Coronary artery (tissue), 2 donors: ENCODE data around the gene ZBTB48.
A peak's percentile ranks its signal among the peaks of the same experiment; 100 is the strongest.

Experiments
- DNase-seq: peaks from one replicate; pipeline ENCODE4 v3.0.0-alpha.2; 2017; ENCODE audit warnings: low spot score
- H3K27ac ChIP-seq, 2 donors: fragments of 200-600 bp; sonication (generic); one replicate each; pipeline ENCODE4 v1.5.1; 2016 to 2019
- H3K4me3 ChIP-seq: fragments of 200-600 bp; sonication (generic); 2 replicates; pipeline ENCODE4 v1.5.1; 2016; ENCODE audit warnings: mild to moderate bottlenecking, moderate library complexity
- CTCF ChIP-seq: fragments of 200-600 bp; sonication (generic); IDR thresholded peaks from one replicate; pipeline ENCODE4 v1.5.1; 2019; ENCODE audit warnings: antibody characterized with exemption

ZBTB48 gene

GRCh38 chr1:6580593-6581409 lies 1.0 kb downstream of the ZBTB48 start:
- Histone ChIP-seq H3K4me3 (peak overlapping the region; percentile 96), H3K27ac (peak overlapping the region; percentile 93 to 98)
- DNase-seq: no peak
- TF ChIP-seq CTCF: no peak

- TF ChIP-seq CTCF: no peak
- no peak for DNase-seq
- Histone ChIP-seq H3K27ac (peak overlapping the region in 1 of 2 donors; percentile 93), H3K4me3 (no peak overlapping the region)
Observed at GRCh38 chr1:6581561-6582305, 1.9 kb downstream of the ZBTB48 start.

- TF ChIP-seq CTCF: no peak
- Histone ChIP-seq H3K27ac (no peak overlapping the region), H3K4me3 (no peak overlapping the region)
- no peak for DNase-seq
Observed at GRCh38 chr1:6582370-6582769, 2.6 kb downstream of the ZBTB48 start.

GRCh38 chr1:6584126-6585080 lies 4.6 kb downstream of the ZBTB48 start:
- no peak overlapping the region for H3K27ac ChIP-seq
- DNase-seq: no peak
- TF ChIP-seq CTCF: no peak
- H3K4me3 ChIP-seq: no peak overlapping the region

GRCh38 chr1:6585081-6585722 lies 5.4 kb downstream of the ZBTB48 start:
- DNase-seq: no peak
- Histone ChIP-seq H3K4me3 (no peak overlapping the region), H3K27ac (no peak overlapping the region)
- TF ChIP-seq CTCF: no peak

GRCh38 chr1:6585841-6586240 lies 6.0 kb downstream of the ZBTB48 start:
- no peak overlapping the region for H3K27ac ChIP-seq
- DNase-seq: no peak
- TF ChIP-seq CTCF: no peak

More at GRCh38 chr1:6585841-6586240, 6.0 kb downstream of the ZBTB48 start:
- no peak overlapping the region for H3K4me3 ChIP-seq
